CD4-positive, alpha-beta T cell (primary cell): ENCODE data around the gene SLAMF1. TPM values are rescaled to one million over a fixed set of nuclear protein-coding genes. Genes with fewer than 3 reads are reported as not detected.
A peak's percentile ranks its signal among the peaks of the same experiment; 100 is the strongest.

ENCODE experiments used
- ATAC-seq: fragments of 200-7000 bp; cut with Tn5 transposase; one replicate; pipeline ENCODE4 v1.10.0; 2022; ENCODE audit warnings: mild to moderate bottlenecking; ENCODE audit not compliant: poor library complexity
- CTCF ChIA-PET: fragments of 350-600 bp; sonication (Branson Sonifier 250); formaldehyde crosslinking; loops from one replicate; lab custom pipeline; 2021; ENCODE audit warnings: antibody characterized with exemption, inconsistent platforms; lab: Charles Lee
- POLR2A ChIA-PET: fragments of 350-600 bp; sonication (Branson Sonifier 250); formaldehyde crosslinking; loops from one replicate; lab custom pipeline; 2021; ENCODE audit warnings: antibody characterized with exemption, inconsistent platforms; lab: Charles Lee
- DNase-seq, 14 experiments: peaks; one replicate each; pipeline ENCODE4 v3.0.0-alpha.2; 2013 to 2020; ENCODE audit warnings: mixed read lengths in 2 of 14
- H3K27ac ChIP-seq, 2 donors: one replicate each; pipeline versions ENCODE4 v1.5.1 to v1.7.0; 2013; ENCODE audit warnings: low read length in 2 of 2, low read depth in 1 of 2, mild to moderate bottlenecking in 1 of 2
- H3K27me3 ChIP-seq, 2 experiments: 1 replicate in 1 of 2; 2 replicates in 1 of 2; pipeline versions ENCODE4 v1.6.1 to v1.7.0; 2013; ENCODE audit warnings: low read length in 2 of 2, control low read depth in 1 of 2, mild to moderate bottlenecking in 1 of 2, moderate library complexity in 1 of 2; ENCODE audit not compliant: insufficient read depth in 2 of 2, control insufficient read depth in 1 of 2
- H3K36me3 ChIP-seq: one replicate; pipeline ENCODE4 v1.6.1; 2013; ENCODE audit warnings: low read length, control low read depth; ENCODE audit not compliant: insufficient read depth
- H3K4me1 ChIP-seq: one replicate; pipeline ENCODE4 v1.6.1; 2013; ENCODE audit warnings: low read length, control low read depth; ENCODE audit not compliant: insufficient read depth
- H3K4me3 ChIP-seq: one replicate; pipeline ENCODE4 v1.5.1; 2013; ENCODE audit warnings: mild to moderate bottlenecking, low read length, moderate library complexity
- H3K9me3 ChIP-seq, 2 experiments: 1 replicate in 1 of 2; 2 replicates in 1 of 2; pipeline versions ENCODE4 v1.6.1 to v1.7.0; 2013; ENCODE audit warnings: low read length in 2 of 2, mild to moderate bottlenecking in 2 of 2, control low read depth in 1 of 2, moderate library complexity in 1 of 2; ENCODE audit not compliant: control insufficient read depth in 1 of 2, insufficient read depth in 1 of 2
- H3K27ac Mint-ChIP-seq: one replicate; pipeline ENCODE4 v1.8.0; 2020; ENCODE audit warnings: mixed read lengths
- H3K27me3 Mint-ChIP-seq: one replicate; pipeline ENCODE4 v1.8.0; 2021; ENCODE audit warnings: mixed read lengths
- H3K36me3 Mint-ChIP-seq: one replicate; pipeline ENCODE4 v1.8.0; 2021; ENCODE audit warnings: low read depth, mixed read lengths
- H3K4me1 Mint-ChIP-seq: one replicate; pipeline ENCODE4 v1.8.0; 2021; ENCODE audit warnings: low read depth, mixed read lengths
- H3K4me3 Mint-ChIP-seq: one replicate; pipeline ENCODE4 v1.8.0; 2020; ENCODE audit warnings: mild to moderate bottlenecking, mixed read lengths
- H3K9me3 Mint-ChIP-seq: one replicate; pipeline ENCODE4 v1.8.0; 2020; ENCODE audit warnings: mixed read lengths
- CTCF ChIP-seq: fragments of 200-600 bp; IDR thresholded peaks from one replicate; pipeline ENCODE4 v1.8.0; 2022; ENCODE audit warnings: antibody characterized with exemption, mild to moderate bottlenecking
- intact Hi-C, 2 experiments: fragments of 100-400 bp; cut with DNase I in 1 of 2; cut with micrococcal nuclease in 1 of 2; formaldehyde crosslinking; loops; one replicate each; pipeline versions ENCODE4 v1.15.1 to v1.9.0; 2023 to 2025; cut with DNase I, micrococcal nuclease
- total RNA-seq, 174 experiments: library from RNA in 2 of 174; stranded (reverse) in 2 of 174; gene quantifications; one replicate each; pipeline ENCODE4 v1.2.3 and lab custom pipeline; 2021 to 2026

The SLAMF1 gene
- total RNA-seq, 2 experiments from 2014 or later = 39.4 to 39.8 TPM

- no peak overlapping the region for H3K4me3 ChIP-seq
- CTCF ChIA-PET = interaction anchor here (1.0 kb wide), 1 partner anchor 99 kb away, joined by 3 read pairs; no protein-coding TSS in a partner anchor
- Mint-ChIP-seq H3K4me3 (no peak overlapping the region), H3K4me1 (peaks cover 47% of the 10 kb centered on the region), H3K27ac (no peak overlapping the region), H3K9me3 (no peaks in the 10 kb centered on the region), H3K36me3 (peaks cover 4% of the 10 kb centered on the region), H3K27me3 (no peaks in the 10 kb centered on the region)
- POLR2A ChIA-PET = interaction anchor here (1.5 kb wide), 1 partner anchor 42 kb away, joined by 5 read pairs; no protein-coding TSS in a partner anchor
- H3K27ac ChIP-seq = no peak overlapping the region
- no peaks in the 10 kb centered on the region for H3K27me3 ChIP-seq
- intact Hi-C loops = no loop called here
- no peaks in the 10 kb centered on the region for H3K36me3 ChIP-seq
- ATAC-seq (no peak), DNase-seq (no peak)
- peaks cover 47% of the 10 kb centered on the region for H3K4me1 ChIP-seq
- no peak for TF ChIP-seq CTCF
- H3K9me3 ChIP-seq = no peaks in the 10 kb centered on the region
These were observed 22.4 kb upstream of the SLAMF1 start for GRCh38 chr1:160669276-160669675.

DNA sequence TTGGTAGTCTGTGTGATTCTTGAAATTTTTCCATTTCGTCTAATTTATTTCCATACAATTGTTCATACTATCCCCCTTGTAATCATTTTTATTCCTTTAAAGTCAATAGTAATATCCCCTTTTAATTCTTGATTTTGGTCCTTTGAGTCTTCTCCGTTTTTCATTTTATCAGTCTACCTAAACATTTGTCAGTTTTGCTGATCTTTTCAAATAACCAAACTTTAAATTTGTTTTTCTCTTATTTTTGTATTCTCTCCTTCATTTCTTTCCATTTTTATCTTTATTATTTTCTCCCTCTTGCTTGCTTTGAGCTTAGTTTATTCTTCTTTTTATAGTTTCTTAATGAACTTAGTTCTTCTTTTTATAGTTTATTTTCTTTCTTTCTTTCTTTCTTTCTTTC lies 21.1 kb upstream of the SLAMF1 start:
- ChIA-PET POLR2A (interaction anchor here (0.7 to 1.5 kb wide), 4 partner anchors 17 to 41 kb away, joined by 3 to 6 read pairs (median 4); no protein-coding TSS in a partner anchor), CTCF (interaction anchor here (1.0 kb wide), 1 partner anchor 100 kb away, joined by 3 read pairs; no protein-coding TSS in a partner anchor)
- no peaks in the 10 kb centered on the region for H3K9me3 Mint-ChIP-seq
- DNase-seq (no peak), ATAC-seq (no peak)
- Histone ChIP-seq H3K36me3 (no peaks in the 10 kb centered on the region), H3K4me3 (no peak overlapping the region), H3K9me3 (no peaks in the 10 kb centered on the region), H3K27me3 (no peaks in the 10 kb centered on the region), H3K27ac (no peak overlapping the region), H3K4me1 (peaks cover 47% of the 10 kb centered on the region)
- H3K27ac Mint-ChIP-seq = no peak overlapping the region
- intact Hi-C loops = no loop called here
- no peak for TF ChIP-seq CTCF
- no peak overlapping the region for H3K4me3 Mint-ChIP-seq
- H3K27me3 Mint-ChIP-seq = no peaks in the 10 kb centered on the region
- peaks cover 59% of the 10 kb centered on the region for H3K4me1 Mint-ChIP-seq
- H3K36me3 Mint-ChIP-seq = peaks cover 4% of the 10 kb centered on the region

GRCh38 chr1:160666079-160666442 lies 19.2 kb upstream of the SLAMF1 start:
- no peak for TF ChIP-seq CTCF
- H3K4me3 Mint-ChIP-seq = peak overlapping the region; percentile 50
- H3K36me3 ChIP-seq = no peaks in the 10 kb centered on the region
- no peak overlapping the region for H3K4me3 ChIP-seq
- CTCF ChIA-PET = interaction anchor here (1.7 to 1.8 kb wide), 2 partner anchors 9 to 15 kb away, joined by 4 to 10 read pairs; no protein-coding TSS in a partner anchor
- peaks cover 3% of the 10 kb centered on the region for H3K36me3 Mint-ChIP-seq
- POLR2A ChIA-PET = interaction anchor here (0.6 to 4.9 kb wide), 7 partner anchors 10 to 432 kb away, joined by 3 to 37 read pairs (median 3); partner anchors contain the start of genes KLHDC9, LY9 and SLAMF1
- ATAC-seq (no peak), DNase-seq (no peak)
- intact Hi-C loops = no loop called here
- no peaks in the 10 kb centered on the region for H3K27me3 ChIP-seq
- H3K9me3 ChIP-seq = no peaks in the 10 kb centered on the region
- H3K9me3 Mint-ChIP-seq = no peaks in the 10 kb centered on the region
- no peaks in the 10 kb centered on the region for H3K27me3 Mint-ChIP-seq
- peak overlapping the region; percentile 37 to 79 for H3K27ac ChIP-seq
- peaks cover 75% of the 10 kb centered on the region for H3K4me1 Mint-ChIP-seq
- H3K27ac Mint-ChIP-seq = peak overlapping the region; percentile 78
- peaks cover 45% of the 10 kb centered on the region for H3K4me1 ChIP-seq
